ENCODE data around the gene GABARAPL1.

GABARAPL1 gene

DNA sequence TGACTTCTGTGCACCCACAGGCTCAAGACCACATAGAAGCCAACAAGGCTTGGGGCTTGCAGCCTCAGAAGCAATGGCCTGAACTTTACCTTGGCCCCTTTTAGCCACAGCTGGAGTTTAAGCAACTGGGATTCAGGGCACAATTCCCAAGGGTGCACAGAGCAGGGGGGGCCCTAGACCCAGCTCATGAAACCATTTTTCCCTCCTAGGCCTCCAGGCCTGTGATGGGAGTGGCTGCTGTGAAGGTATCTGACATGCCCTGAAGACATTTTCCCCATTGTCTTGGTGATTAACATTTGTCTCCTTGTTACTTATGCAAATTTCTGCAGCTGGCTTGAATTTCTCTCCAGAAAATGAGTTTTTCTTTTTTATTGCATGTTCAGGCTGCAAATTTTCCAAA is 21.9 kb downstream of the GABARAPL1 start:
- DNase-seq (ENCODE audit: low read depth in 2 of 2) = no peak

DNA sequence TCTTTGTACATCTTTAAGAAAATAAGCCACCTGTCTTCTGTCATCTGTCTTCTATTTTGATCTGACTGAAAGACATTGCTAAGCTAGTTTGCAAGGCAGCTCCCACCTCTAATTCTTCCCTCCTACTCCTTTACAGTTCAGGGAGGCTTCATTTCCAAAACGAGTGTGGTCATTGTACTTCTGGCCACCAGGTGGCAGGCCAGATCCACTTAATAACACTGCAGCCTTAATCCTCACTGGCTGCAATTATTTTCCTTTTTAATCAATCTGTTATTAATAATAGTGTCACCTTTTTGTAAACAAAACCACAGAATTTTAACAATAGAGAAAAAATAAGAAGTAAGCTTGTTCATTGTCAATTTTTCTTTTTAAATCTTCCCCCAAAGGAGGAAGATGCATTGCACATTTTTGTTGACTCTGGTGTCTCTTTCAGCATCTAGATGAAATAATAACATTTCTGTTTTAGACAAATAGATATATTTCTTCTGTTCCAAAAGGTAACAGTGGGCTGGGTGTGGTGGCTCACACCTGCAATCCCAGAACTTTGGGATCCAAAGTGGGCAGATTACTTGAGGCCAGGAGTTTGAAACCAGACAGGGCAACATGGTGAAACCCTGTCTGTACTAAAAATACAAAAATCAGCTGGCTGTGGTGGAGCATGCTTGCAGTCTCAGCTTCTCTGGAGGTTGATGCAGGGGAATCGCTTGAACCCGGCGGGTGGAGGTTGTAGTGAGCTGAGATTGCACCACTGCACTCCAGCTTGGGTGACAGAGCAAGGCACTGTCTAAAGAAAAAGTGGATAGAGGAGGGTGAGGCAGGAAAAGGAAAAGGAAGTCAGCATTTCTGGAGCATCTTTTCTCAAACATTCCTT is 23.3 kb downstream of the GABARAPL1 start:
- no peak for DNase-seq (ENCODE audit: low read depth in 2 of 2)

- DNase-seq (ENCODE audit: low read depth in 2 of 2) = no peak
Measured at GRCh38 chr12:10236720-10237119, 24.0 kb downstream of the GABARAPL1 start.

GRCh38 chr12:10238526-10238925 is 25.8 kb downstream of the GABARAPL1 start:
- DNase-seq (ENCODE audit: low read depth in 2 of 2) = no peak

GRCh38 chr12:10241290-10241689 is 28.6 kb downstream of the GABARAPL1 start:
- no peak for DNase-seq (ENCODE audit: low read depth in 2 of 2)

DNA sequence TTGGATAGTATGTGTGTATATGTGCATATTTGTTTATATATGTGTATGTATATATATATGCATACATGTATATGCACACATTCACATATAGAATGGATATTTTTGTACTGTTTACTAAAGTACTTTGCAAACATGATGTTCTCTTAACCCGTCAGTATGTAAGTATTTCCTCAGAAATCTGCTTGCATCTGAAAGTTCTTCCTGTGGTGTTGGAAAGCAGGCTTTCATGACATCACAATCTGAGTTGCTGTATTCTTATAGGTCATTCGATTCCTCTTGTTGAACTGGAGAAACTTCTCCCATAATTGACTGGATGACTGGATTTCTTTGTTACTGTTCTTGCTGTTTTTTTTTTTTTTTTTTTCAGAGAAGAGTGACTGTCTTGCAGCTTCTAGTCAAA is 29.1 kb downstream of the GABARAPL1 start:
- no peak for DNase-seq (ENCODE audit: low read depth in 2 of 2)

GRCh38 chr12:10242539-10242938 is 29.9 kb downstream of the GABARAPL1 start:
- DNase-seq (ENCODE audit: low read depth in 2 of 2) = no peak

- DNase-seq (ENCODE audit: low read depth in 2 of 2) = no peak
Measured at GRCh38 chr12:10243818-10244520, 31.3 kb downstream of the GABARAPL1 start.

DNA sequence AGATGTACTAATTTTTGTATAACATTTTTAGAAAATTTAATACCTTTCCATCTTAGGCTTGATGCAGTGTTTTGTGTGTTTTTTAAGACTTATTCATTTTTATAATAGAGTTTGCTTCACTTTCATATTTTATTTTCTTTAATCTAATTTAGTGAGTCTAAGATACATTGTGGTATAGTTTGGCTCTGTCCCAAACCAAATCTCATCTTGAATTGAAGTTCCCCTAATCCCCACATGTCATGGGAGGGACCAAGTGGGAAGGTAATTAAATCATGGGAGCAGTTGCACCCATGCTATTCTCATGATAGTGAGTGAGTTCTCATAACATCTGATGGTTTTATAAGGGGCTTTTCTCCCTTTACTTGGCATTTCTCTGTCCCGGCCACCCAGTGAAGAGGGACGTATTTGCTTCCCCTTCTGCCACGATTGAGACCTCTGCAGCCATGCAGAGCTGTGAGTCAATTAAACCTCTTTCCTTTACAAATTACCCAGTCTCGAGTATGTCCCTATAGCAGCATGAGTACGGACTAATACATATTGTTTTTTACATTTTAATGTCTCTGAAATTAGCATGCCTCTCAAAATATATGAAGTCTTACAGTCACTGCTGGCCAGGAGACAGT is 34.9 kb downstream of the GABARAPL1 start:
- DNase-seq (ENCODE audit: low read depth in 2 of 2) = no peak

- peak in 1 of 2 donors; percentile 22 for DNase-seq (ENCODE audit: low read depth in 2 of 2)
Measured at GRCh38 chr12:10249690-10250455, 37.2 kb downstream of the GABARAPL1 start.

DNA sequence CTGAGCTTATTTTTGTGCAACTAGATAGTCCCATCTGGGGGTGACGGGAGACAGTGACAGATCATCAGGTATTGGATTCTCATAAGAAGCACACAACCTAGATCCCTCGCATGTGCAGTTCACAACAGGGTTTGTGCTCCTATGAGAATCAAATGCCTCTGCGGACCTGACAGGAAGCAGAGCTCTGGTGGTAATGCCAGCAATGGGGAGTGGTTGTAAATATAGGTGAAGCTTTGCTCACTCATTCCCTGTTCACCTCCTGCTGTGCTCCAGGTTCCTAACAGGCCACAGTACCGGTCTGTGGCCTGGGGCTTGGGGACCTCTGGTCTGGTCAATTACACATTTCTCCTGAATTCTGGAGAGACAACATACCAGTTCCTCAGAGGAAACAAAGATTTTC is 39.0 kb downstream of the GABARAPL1 start:
- DNase-seq (ENCODE audit: low read depth in 2 of 2) = no peak

DNA sequence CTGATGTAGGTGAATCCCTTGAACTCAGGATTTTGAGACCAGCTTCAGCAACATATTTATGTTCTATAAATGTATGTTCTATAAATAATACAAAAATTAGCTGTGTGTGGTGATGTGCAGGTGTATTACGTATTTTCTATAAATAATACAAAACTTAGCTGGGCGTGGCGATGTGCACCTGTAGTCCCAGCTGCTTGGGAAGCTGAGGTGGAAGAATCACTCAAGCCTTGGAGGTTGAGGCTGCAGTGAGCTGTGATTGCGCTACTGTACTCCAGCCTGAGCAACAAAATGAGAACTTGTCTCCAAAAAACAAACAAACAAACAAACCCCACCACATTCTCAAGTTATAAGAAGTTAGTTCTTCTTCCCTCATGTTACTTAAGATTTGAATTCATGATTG is 39.5 kb downstream of the GABARAPL1 start:
- no peak for DNase-seq (ENCODE audit: low read depth in 2 of 2)

DNA sequence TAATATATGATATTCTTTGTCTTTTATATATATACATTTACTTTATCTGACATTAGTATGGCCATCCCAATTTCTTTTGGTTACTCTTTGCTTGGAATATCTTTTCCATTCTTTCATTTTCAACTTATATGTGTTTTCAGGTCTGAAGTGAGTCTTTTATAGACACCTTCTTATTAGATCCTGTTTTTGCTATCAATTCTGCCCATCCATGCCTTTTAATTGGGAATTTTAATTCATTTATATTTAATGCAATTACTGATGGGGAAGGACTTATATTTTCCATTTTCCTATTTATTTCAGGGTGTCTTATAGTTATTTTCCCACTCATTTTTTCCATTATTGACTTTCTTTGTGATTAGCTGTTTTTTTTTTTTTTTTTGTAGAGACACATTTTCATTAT is 43.4 kb downstream of the GABARAPL1 start:
- DNase-seq (ENCODE audit: low read depth in 2 of 2) = no peak

- DNase-seq (ENCODE audit: low read depth in 2 of 2) = no peak
Measured at GRCh38 chr12:10260927-10261326, 48.2 kb downstream of the GABARAPL1 start.

DNA sequence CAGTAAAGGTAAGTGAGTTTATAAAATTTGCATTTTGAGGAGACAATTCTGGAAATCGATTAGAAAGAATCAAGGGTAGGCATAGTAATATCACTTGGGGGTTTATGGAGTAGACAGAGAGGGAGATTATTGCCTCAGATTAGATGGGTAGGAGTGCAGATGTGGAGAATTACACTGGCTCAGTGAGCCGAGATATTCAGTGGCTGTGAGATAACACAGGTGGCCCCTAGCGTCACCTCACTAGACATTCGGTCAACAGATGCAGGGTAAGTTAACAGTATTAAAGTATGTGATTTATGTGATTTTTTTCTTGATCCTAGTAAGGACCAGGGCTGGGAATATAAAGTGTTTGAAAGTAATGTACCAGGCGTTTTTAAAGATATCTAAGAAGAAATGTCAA is 55.4 kb downstream of the GABARAPL1 start:
- no peak for DNase-seq (ENCODE audit: low read depth in 2 of 2)

DNA sequence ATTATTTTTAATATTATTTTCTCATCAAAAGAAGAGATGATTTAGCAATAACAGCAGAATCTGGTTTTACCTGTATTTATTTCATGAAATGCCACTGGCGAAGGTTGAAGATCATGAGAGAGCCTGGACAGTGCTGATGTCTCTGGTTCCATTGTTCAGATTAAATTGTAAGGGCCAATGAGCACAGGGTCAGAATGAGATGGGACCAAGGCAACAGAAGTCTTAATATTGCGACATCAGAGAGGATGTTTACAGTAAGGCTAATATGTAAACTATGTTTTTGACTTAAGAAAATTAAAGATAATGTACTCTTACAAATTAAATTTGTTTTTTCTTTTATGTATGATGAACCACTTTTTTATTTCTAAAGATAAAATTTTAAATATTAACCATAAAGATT is 59.8 kb downstream of the GABARAPL1 start:
- no peak for DNase-seq (ENCODE audit: low read depth in 2 of 2)

Data from stimulated activated CD8-positive, alpha-beta memory T cell treated with anti-CD3 and anti-CD28 coated beads, Interleukin-15, amount 100 ng/mL, for 48 hours (primary cell).